ENCODE results near the gene CENPW.

Gene CENPW

DNA sequence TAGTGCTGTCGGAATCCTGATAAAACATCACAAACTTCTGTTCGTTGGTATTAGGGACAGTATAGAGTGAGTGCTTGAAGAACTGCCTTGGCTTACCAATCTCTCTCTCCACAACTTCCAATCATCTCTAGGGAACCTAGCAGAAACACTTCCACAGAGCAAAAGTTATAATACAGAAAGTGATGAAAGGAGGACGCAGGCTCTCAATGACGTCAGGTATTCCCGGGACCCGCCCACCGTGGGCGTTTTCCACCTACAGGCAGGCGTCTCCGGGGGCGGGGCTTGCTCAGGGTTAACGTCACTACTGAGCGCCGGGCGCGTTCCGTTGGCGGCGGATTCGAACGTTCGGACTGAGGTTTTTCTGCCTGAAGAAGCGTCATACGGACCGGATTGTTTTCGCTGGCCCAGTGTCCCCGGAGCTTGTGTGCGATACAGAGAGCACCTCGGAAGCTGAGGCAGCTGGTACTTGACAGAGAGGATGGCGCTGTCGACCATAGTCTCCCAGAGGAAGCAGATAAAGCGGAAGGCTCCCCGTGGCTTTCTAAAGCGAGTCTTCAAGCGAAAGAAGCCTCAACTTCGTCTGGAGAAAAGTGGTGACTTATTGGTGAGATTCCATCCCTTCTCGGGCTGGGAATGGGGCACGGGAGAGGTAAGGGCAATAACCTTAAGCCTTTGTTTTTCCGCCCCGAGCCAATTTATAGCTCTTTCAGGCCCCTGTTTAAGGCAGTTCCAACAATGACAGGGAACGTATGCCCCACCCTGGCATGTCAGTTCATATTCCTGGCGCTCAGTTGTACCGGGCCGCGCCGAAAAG, at the start of gene CENPW:
Gene CENPW, plus strand, starts transcription at position 320 of the 814 bp plus-strand sequence. Its CDS starts 159 bp downstream, at position 479.
- TF ChIP-seq, protein P1, sequence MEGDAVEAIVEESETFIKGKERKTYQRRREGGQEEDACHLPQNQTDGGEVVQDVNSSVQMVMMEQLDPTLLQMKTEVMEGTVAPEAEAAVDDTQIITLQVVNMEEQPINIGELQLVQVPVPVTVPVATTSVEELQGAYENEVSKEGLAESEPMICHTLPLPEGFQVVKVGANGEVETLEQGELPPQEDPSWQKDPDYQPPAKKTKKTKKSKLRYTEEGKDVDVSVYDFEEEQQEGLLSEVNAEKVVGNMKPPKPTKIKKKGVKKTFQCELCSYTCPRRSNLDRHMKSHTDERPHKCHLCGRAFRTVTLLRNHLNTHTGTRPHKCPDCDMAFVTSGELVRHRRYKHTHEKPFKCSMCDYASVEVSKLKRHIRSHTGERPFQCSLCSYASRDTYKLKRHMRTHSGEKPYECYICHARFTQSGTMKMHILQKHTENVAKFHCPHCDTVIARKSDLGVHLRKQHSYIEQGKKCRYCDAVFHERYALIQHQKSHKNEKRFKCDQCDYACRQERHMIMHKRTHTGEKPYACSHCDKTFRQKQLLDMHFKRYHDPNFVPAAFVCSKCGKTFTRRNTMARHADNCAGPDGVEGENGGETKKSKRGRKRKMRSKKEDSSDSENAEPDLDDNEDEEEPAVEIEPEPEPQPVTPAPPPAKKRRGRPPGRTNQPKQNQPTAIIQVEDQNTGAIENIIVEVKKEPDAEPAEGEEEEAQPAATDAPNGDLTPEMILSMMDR (IDR thresholded peaks at IDR 0.05; ENCODE audit: low read depth, low read length) = no peak
- H3K4me3 ChIP-seq (ENCODE audit: low read depth, low read length) = peak within 1 kb of the TSS; percentile 96

DNA sequence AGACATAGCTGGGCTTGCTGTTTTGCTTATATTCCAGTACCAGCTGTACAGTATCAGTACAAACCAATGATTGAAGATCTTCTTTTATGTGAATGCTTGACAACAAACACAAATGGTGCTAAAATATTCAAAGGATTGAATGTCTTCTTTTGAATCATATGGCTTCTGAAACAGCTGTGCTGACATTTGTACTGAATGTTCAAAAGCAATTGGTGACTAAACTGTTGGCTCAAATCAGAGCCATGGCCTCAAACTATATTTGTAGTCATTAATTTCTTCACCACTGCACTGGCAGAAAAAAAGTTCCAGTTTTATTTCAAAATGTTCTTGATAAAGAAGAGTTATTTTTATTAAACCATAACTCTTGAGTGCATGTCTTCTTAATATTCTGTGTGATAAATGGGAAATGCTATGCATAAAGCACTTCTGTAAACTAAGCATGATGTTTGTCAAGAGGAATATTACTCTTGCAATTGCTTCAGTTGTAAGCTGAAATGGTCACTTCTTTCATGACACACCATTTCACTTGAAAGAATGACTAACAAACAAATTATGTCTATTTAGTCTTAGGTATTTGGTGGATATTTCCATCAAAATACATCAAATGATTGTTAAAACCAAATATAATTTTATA, 45.9 kb upstream of the CENPW start:
- TF ChIP-seq, protein P1 (IDR thresholded peaks at IDR 0.05; ENCODE audit: low read depth, low read length) = no peak
- H3K4me3 ChIP-seq (ENCODE audit: low read depth, low read length) = no peak overlapping the region

DNA sequence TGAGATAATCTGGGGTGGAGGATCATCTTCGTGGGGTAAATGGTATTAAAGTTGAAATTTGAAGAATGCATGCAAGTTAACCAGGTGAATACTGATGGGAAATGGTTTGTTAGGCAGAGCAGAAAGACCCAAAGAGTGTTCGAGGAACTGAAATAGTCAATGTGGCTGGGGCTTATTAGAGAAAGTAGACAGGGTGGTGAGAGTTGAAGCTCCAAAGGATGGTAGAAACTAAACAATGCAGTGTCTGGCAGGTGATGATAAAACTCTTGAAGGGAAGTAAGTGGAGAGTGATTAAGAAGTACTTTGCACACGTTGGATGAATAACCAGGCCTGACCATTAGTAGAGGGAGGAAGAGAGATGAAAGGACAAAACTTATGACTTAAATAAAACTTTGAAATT, 39.8 kb upstream of the CENPW start:
- TF ChIP-seq, protein P1 (IDR thresholded peaks at IDR 0.05; ENCODE audit: low read depth, low read length) = no peak
- no peak overlapping the region for H3K4me3 ChIP-seq (ENCODE audit: low read depth, low read length)

DNA sequence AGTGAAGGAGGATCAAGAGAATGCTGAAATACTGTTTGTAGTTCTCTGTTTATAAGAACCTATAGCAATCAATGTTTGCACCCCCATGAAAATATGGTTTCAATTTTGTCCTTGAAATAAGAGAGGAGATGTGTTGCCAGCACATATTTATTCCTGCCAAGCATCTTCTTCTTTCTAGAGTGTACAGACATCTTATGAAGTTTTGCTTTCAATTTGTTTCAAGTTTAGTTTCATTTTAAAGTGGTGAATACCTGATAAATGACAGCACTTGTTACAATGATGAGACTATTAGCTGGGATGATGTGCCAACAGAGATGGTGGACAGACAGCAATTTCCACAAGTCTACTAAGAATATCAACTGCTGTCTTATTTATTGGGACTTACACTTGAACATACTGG, 39.2 kb upstream of the CENPW start:
- no peak overlapping the region for H3K4me3 ChIP-seq (ENCODE audit: low read depth, low read length)
- TF ChIP-seq, protein P1 (IDR thresholded peaks at IDR 0.05; ENCODE audit: low read depth, low read length) = no peak

DNA sequence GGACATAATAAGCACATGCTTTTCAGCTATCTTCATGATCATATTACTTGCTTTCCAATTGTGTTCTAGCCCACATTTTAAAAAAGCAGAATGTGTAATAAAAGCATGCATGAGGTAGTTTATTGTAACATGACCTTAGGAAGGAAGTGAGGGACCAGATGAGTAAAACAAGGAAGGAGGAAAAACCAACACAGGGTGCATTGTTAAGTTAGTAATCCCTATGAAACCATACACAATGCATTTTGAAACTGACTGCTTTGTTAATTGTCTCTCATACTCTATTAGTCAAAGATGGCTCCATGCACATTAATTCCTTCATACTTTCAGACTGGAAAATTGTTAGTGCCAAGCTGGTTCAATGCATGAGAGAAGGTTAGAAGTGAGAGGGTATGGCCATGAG, 37.7 kb upstream of the CENPW start:
- no peak overlapping the region for H3K4me3 ChIP-seq (ENCODE audit: low read depth, low read length)
- TF ChIP-seq, protein P1 (IDR thresholded peaks at IDR 0.05; ENCODE audit: low read depth, low read length) = no peak

DNA sequence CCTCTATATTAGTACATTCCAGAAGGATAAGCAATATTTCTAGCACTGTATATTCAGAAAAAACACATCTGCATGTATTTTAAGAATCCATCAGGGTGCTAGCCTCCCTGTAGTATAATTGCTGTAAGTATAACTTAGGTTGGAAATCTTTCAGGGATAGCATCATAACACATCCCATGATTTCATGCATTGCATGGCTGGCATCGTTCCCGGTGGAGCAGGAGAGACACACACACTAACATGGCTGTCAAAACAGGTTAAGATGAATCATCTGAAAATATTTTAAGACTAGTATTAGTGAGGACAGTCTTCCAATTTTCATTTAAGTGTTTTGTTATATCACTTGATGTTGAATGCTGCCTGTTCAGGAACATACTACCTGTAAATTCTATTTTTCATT, 32.1 kb upstream of the CENPW start:
- TF ChIP-seq, protein P1 (IDR thresholded peaks at IDR 0.05; ENCODE audit: low read depth, low read length) = no peak
- no peak overlapping the region for H3K4me3 ChIP-seq (ENCODE audit: low read depth, low read length)

DNA sequence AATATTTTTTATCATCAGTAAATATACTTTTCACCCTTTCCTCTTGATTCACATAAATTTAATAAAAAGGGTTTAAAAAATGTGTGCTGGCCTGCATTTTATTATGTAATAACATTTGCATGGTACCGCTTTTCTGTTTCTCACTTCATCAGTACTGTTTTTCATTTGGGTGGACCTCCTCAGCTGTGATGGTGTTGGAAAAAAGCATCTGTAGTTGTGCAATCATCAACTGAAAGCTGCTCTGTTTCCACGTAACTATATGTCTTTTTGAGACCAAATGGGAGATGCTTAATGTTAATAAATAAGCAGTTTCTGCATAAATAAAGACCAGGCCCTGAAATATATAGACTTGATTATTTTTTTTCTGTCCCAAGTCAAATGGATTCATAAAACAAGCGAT, 31.6 kb upstream of the CENPW start:
- H3K4me3 ChIP-seq (ENCODE audit: low read depth, low read length) = no peak overlapping the region
- TF ChIP-seq, protein P1 (IDR thresholded peaks at IDR 0.05; ENCODE audit: low read depth, low read length) = no peak
